Neural cell (in vitro differentiated cells): ENCODE results near the gene POMT2. TPM values are rescaled to one million over a fixed set of nuclear protein-coding genes. Genes with fewer than 3 reads are reported as not detected.

Source experiments
- H2AFZ ChIP-seq: fragments of 200-600, 300-800 bp; sonication (generic), shearing (Covaris generic); 2 replicates; pipeline ENCODE4 v1.6.0; 2014; ENCODE audit warnings: low read depth, mild to moderate bottlenecking, antibody characterized with exemption, low read length, moderate library complexity
- H3F3A ChIP-seq: fragments of 200-600 bp; shearing (Covaris generic); 2 replicates; pipeline ENCODE4 v1.6.1; 2016; ENCODE audit warnings: mild to moderate bottlenecking, moderate library complexity, mixed read lengths, antibody characterized with exemption, low read length; ENCODE audit not compliant: insufficient read depth, poor library complexity, severe bottlenecking
- H3K27ac ChIP-seq: fragments of 200-600, 300-800 bp; sonication (generic), shearing (Covaris generic); 2 replicates; pipeline ENCODE4 v1.5.1; 2014; ENCODE audit warnings: mild to moderate bottlenecking, low read length, moderate library complexity
- H3K27me3 ChIP-seq: fragments of 300-800, 200-600 bp; sonication (generic), shearing (Covaris generic); 2 replicates; pipeline ENCODE4 v1.6.0; 2014; ENCODE audit warnings: mild to moderate bottlenecking, low read depth, low read length, moderate library complexity; ENCODE audit not compliant: insufficient read depth
- H3K36me3 ChIP-seq: fragments of 300-800, 200-600 bp; sonication (generic), shearing (Covaris generic); 2 replicates; pipeline ENCODE4 v1.5.1; 2014; ENCODE audit warnings: mild to moderate bottlenecking, antibody characterized with exemption, low read length, moderate library complexity; ENCODE audit not compliant: insufficient read depth
- H3K4me2 ChIP-seq: fragments of 300-800, 200-600 bp; sonication (generic), shearing (Covaris generic); 2 replicates; pipeline ENCODE4 v1.6.0; 2014; ENCODE audit warnings: mild to moderate bottlenecking, low read length
- H3K4me3 ChIP-seq: fragments of 300-800, 200-600 bp; sonication (generic), shearing (Covaris generic); 2 replicates; pipeline ENCODE4 v1.5.1; 2014; ENCODE audit warnings: mild to moderate bottlenecking, low read length, moderate library complexity
- H3K79me2 ChIP-seq: fragments of 200-600 bp; shearing (Covaris generic); replicated peaks from 2 replicates; pipeline ENCODE4 v1.6.0; 2014; ENCODE audit warnings: mild to moderate bottlenecking, low read length, moderate library complexity; ENCODE audit not compliant: insufficient read depth
- H3K9ac ChIP-seq: fragments of 300-800, 200-600 bp; sonication (generic), shearing (Covaris generic); 2 replicates; pipeline ENCODE4 v1.6.1; 2016; ENCODE audit warnings: mild to moderate bottlenecking, low read length, mixed read lengths
- H3K9me2 ChIP-seq: fragments of 200-600 bp; shearing (Covaris generic); 2 replicates; pipeline ENCODE4 v1.6.1; 2016; ENCODE audit warnings: mild to moderate bottlenecking, low read length, mixed read lengths; ENCODE audit not compliant: insufficient read depth
- H3K9me3 ChIP-seq: fragments of 200-600, 300-800 bp; sonication (generic), shearing (Covaris generic); 2 replicates; pipeline ENCODE4 v1.6.1; 2016; ENCODE audit warnings: mild to moderate bottlenecking, mixed run types, low read length, moderate library complexity, mixed read lengths
- H4K20me1 ChIP-seq: fragments of 200-600 bp; shearing (Covaris generic); 2 replicates; pipeline ENCODE4 v1.6.1; 2016; ENCODE audit warnings: mild to moderate bottlenecking, mixed run types; ENCODE audit not compliant: insufficient read depth
- CTCF ChIP-seq: fragments of 450-650 bp; IDR thresholded peaks from 2 replicates; pipeline ENCODE4 v1.5.1; 2014; ENCODE audit warnings: antibody characterized with exemption, mild to moderate bottlenecking, moderate library complexity; ENCODE audit not compliant: poor library complexity, severe bottlenecking
- EP300 ChIP-seq: fragments of 450-650 bp; conservative IDR thresholded peaks from 2 replicates; pipeline ENCODE4 v1.6.1; 2014; ENCODE audit warnings: antibody characterized with exemption, mild to moderate bottlenecking, moderate library complexity; ENCODE audit not compliant: poor library complexity, severe bottlenecking
- EZH2 ChIP-seq: fragments of 200-600, 300-800 bp; shearing (Covaris generic), sonication (generic); IDR thresholded peaks from 2 replicates; pipeline ENCODE4 v1.6.1; 2014; ENCODE audit warnings: antibody characterized with exemption, low read length, borderline replicate concordance, mild to moderate bottlenecking; ENCODE audit not compliant: insufficient read depth, poor library complexity, severe bottlenecking
- MXI1 ChIP-seq: fragments of 450-650 bp; conservative IDR thresholded peaks from 2 replicates; pipeline ENCODE4 v1.6.1; 2014; ENCODE audit warnings: antibody characterized with exemption, mild to moderate bottlenecking; ENCODE audit not compliant: poor library complexity, severe bottlenecking
- POLR2AphosphoS5 ChIP-seq: IDR thresholded peaks from 2 replicates; pipeline ENCODE4 v1.6.1; 2012
- RAD21 ChIP-seq: fragments of 450-650 bp; conservative IDR thresholded peaks from 2 replicates; pipeline ENCODE4 v1.6.1; 2014; ENCODE audit warnings: antibody characterized with exemption, mild to moderate bottlenecking, moderate library complexity
- REST ChIP-seq: IDR thresholded peaks from 2 replicates; pipeline ENCODE4 v1.6.1; 2012; ENCODE audit warnings: borderline replicate concordance
- SMC3 ChIP-seq: fragments of 450-650 bp; conservative IDR thresholded peaks from 2 replicates; pipeline ENCODE4 v1.6.1; 2014; ENCODE audit warnings: antibody characterized with exemption, mild to moderate bottlenecking, moderate library complexity; ENCODE audit not compliant: poor library complexity
- TAF1 ChIP-seq: IDR thresholded peaks from 2 replicates; pipeline ENCODE4 v1.6.1; 2012; ENCODE audit warnings: low read depth
- polyA plus RNA-seq: library from polyadenylated mRNA; depleted of rRNA; stranded (reverse); fragments of >200 nt; gene quantifications from 2 replicates; pipeline ENCODE4 v1.2.3, GENCODE V29; 2014

The POMT2 gene
- polyA plus RNA-seq, 1 donor from 2014 or later = 9.6 TPM

GRCh38 chr14:77342726-77343397 is 22.2 kb upstream of the POMT2 start:
- no peak overlapping the region for H3K27ac ChIP-seq
- no peak overlapping the region for H3K9ac ChIP-seq
- no peak for TF ChIP-seq REST
- TF ChIP-seq EZH2 = no peak
- no peak for TF ChIP-seq CTCF
- TF ChIP-seq TAF1 = no peak
- TF ChIP-seq RAD21 = no peak
- TF ChIP-seq EP300 = no peak
- no peak for TF ChIP-seq SMC3
- no peak for TF ChIP-seq POLR2AphosphoS5
- no peak for TF ChIP-seq MXI1
- H2AFZ ChIP-seq = no peak overlapping the region
- H3K27me3 ChIP-seq = no peaks in the 10 kb centered on the region
- no peak overlapping the region for H3K4me3 ChIP-seq
- no peaks in the 10 kb centered on the region for H4K20me1 ChIP-seq
- H3F3A ChIP-seq = no peaks in the 10 kb centered on the region
- no peaks in the 10 kb centered on the region for H3K36me3 ChIP-seq
- no peaks in the 10 kb centered on the region for H3K79me2 ChIP-seq
- no peaks in the 10 kb centered on the region for H3K9me2 ChIP-seq
- no peaks in the 10 kb centered on the region for H3K9me3 ChIP-seq
- no peak overlapping the region for H3K4me2 ChIP-seq

- Histone ChIP-seq H3K79me2 (no peaks in the 10 kb centered on the region), H3K9me2 (no peaks in the 10 kb centered on the region), H3K4me2 (no peak overlapping the region)
Observed at GRCh38 chr14:77340389-77340788, 19.7 kb upstream of the POMT2 start.

More at GRCh38 chr14:77340389-77340788, 19.7 kb upstream of the POMT2 start:
- Histone ChIP-seq H4K20me1 (no peaks in the 10 kb centered on the region), H3K36me3 (no peaks in the 10 kb centered on the region), H3K9me3 (no peaks in the 10 kb centered on the region), H2AFZ (no peak overlapping the region), H3F3A (no peaks in the 10 kb centered on the region), H3K27me3 (no peaks in the 10 kb centered on the region), H3K27ac (no peak overlapping the region), H3K9ac (no peak overlapping the region), H3K4me3 (no peak overlapping the region)
- no peak for TF ChIP-seq REST
- no peak for TF ChIP-seq SMC3
- TF ChIP-seq RAD21 = no peak
- no peak for TF ChIP-seq CTCF
- no peak for TF ChIP-seq MXI1
- TF ChIP-seq EP300 = no peak
- no peak for TF ChIP-seq POLR2AphosphoS5
- no peak for TF ChIP-seq EZH2
- TF ChIP-seq TAF1 = no peak
